IMR-90 (cell line): ENCODE data around the gene GYS1. TPM values are rescaled to one million over a fixed set of nuclear protein-coding genes. Genes with fewer than 3 reads are reported as not detected.

Source experiments
- ATAC-seq: fragments of 200-7000 bp; cut with Tn5 transposase; 2 replicates; pipeline ENCODE4 v1.9.1; 2020; ENCODE audit warnings: low read depth, mild to moderate bottlenecking, moderate library complexity
- BruUV-seq: library from RNA; stranded (reverse); fragments of 400-500 nt; replicated peaks from 2 replicates; lab custom pipeline; 2021; lab: Mats Ljungman, UMichigan
- CTCF ChIA-PET: fragments of 300-600 bp; formaldehyde crosslinking; extraction: SDS; loops from one replicate; lab custom pipeline; 2021; ENCODE audit warnings: antibody characterized with exemption; lab: Yijun Ruan, JAX
- POLR2A ChIA-PET: fragments of 300-600 bp; sonication (Branson Sonifier 250); formaldehyde crosslinking; loops from one replicate; lab custom pipeline; 2022; ENCODE audit warnings: antibody characterized with exemption; ENCODE audit not compliant: unreplicated experiment; lab: Charles Lee
- DNase-seq: peaks from one replicate; pipeline ENCODE4 v3.0.0; 2013
- H2AFZ ChIP-seq: replicated peaks from 2 replicates; pipeline ENCODE3; 2013; ENCODE audit warnings: low read length, mild to moderate bottlenecking; ENCODE audit not compliant: poor library complexity
- H2AK5ac ChIP-seq: 2 replicates; pipeline ENCODE4 v1.6.1; 2013; ENCODE audit warnings: low read depth, low read length, inconsistent platforms
- H2AK9ac ChIP-seq: replicated peaks from 2 replicates; pipeline ENCODE3; 2013; ENCODE audit warnings: mild to moderate bottlenecking, low read depth, low read length, moderate library complexity; ENCODE audit not compliant: poor library complexity
- H2BK120ac ChIP-seq: 2 replicates; pipeline ENCODE4 v1.6.1; 2013; ENCODE audit warnings: low read depth, low read length, inconsistent platforms
- H2BK15ac ChIP-seq: 3 replicates; pipeline ENCODE4 v1.6.1; 2013; ENCODE audit warnings: low read depth, low read length, inconsistent platforms
- H2BK20ac ChIP-seq: 2 replicates; pipeline ENCODE4 v1.6.1; 2013; ENCODE audit warnings: low read depth, mild to moderate bottlenecking, inconsistent platforms, low read length, moderate library complexity
- H2BK5ac ChIP-seq: 2 replicates; pipeline ENCODE4 v1.6.1; 2013; ENCODE audit warnings: mild to moderate bottlenecking, low read depth, low read length, inconsistent platforms; ENCODE audit not compliant: poor library complexity, severe bottlenecking
- H3K14ac ChIP-seq: replicated peaks from 2 replicates; pipeline ENCODE4 v1.6.1; 2013; ENCODE audit warnings: low read depth, low read length, inconsistent platforms
- H3K18ac ChIP-seq: 2 replicates; pipeline ENCODE4 v1.6.1; 2013; ENCODE audit warnings: low read depth, low read length, control low read depth
- H3K23ac ChIP-seq: 2 replicates; pipeline ENCODE4 v1.6.1; 2013; ENCODE audit warnings: low read depth, low read length, inconsistent platforms
- H3K27ac ChIP-seq: 2 replicates; pipeline ENCODE4 v1.5.1; 2013; ENCODE audit warnings: mild to moderate bottlenecking, control low read depth, low read length; ENCODE audit not compliant: insufficient read depth
- H3K27me3 ChIP-seq: 2 replicates; pipeline ENCODE4 v1.6.1; 2013; ENCODE audit warnings: low read length; ENCODE audit not compliant: control insufficient read depth, insufficient read depth
- H3K36me3 ChIP-seq: 2 replicates; pipeline ENCODE4 v1.6.1; 2013; ENCODE audit warnings: low read length, mixed read lengths; ENCODE audit not compliant: control insufficient read depth, insufficient read depth
- H3K4ac ChIP-seq: 2 replicates; pipeline ENCODE4 v1.6.1; 2013; ENCODE audit warnings: low read depth, low read length, inconsistent platforms
- H3K4me1 ChIP-seq: 2 replicates; pipeline ENCODE4 v1.6.1; 2013; ENCODE audit warnings: low read length, mixed read lengths; ENCODE audit not compliant: control insufficient read depth, insufficient read depth
- H3K4me2 ChIP-seq: 2 replicates; pipeline ENCODE4 v1.6.1; 2013; ENCODE audit warnings: low read depth, mild to moderate bottlenecking, control low read depth, low read length, moderate library complexity
- H3K4me3 ChIP-seq: 2 replicates; pipeline ENCODE4 v1.5.1; 2013; ENCODE audit warnings: low read depth, mild to moderate bottlenecking, control low read depth, low read length, moderate library complexity; ENCODE audit not compliant: insufficient read depth
- H3K56ac ChIP-seq: 2 replicates; pipeline ENCODE4 v1.6.1; 2013; ENCODE audit warnings: low read length, inconsistent platforms; ENCODE audit not compliant: insufficient read depth; ENCODE audit errors: extremely low read depth
- H3K79me1 ChIP-seq, 2 experiments: 2 replicates each; pipeline ENCODE4 v1.6.1; 2013; ENCODE audit warnings: low read length in 2 of 2, inconsistent platforms in 1 of 2, low read depth in 1 of 2
- H3K9ac ChIP-seq: 2 replicates; pipeline ENCODE4 v1.6.1; 2013; ENCODE audit warnings: low read depth, low read length, control low read depth
- H3K9me1 ChIP-seq: 2 replicates; pipeline ENCODE4 v1.6.1; 2013; ENCODE audit warnings: low read length, inconsistent platforms; ENCODE audit not compliant: insufficient read depth
- H3K9me3 ChIP-seq: 2 replicates; pipeline ENCODE4 v1.6.1; 2013; ENCODE audit warnings: low read length; ENCODE audit not compliant: control insufficient read depth, insufficient read depth
- H4K20me1 ChIP-seq: 2 replicates; pipeline ENCODE4 v1.6.1; 2013; ENCODE audit warnings: low read length, inconsistent platforms; ENCODE audit not compliant: insufficient read depth
- H4K5ac ChIP-seq: 2 replicates; pipeline ENCODE4 v1.6.1; 2013; ENCODE audit warnings: mild to moderate bottlenecking, low read depth, low read length, control low read depth
- H4K8ac ChIP-seq, 2 experiments: 2 replicates each; pipeline ENCODE4 v1.6.1; 2013; ENCODE audit warnings: low read depth in 2 of 2, low read length in 2 of 2, control low read depth in 1 of 2, inconsistent platforms in 1 of 2
- H4K91ac ChIP-seq: 2 replicates; pipeline ENCODE4 v1.6.1; 2013; ENCODE audit warnings: low read depth, low read length, inconsistent platforms; ENCODE audit not compliant: insufficient read depth
- BHLHE40 ChIP-seq: fragments of 150-350 bp; IDR thresholded peaks from 2 replicates; pipeline ENCODE4 v1.6.1; 2016; ENCODE audit warnings: mild to moderate bottlenecking, low read depth, low read length
- CEBPB ChIP-seq: IDR thresholded peaks from 2 replicates; pipeline ENCODE4 v1.6.1; 2012; ENCODE audit warnings: low read depth, low read length, improper control_type of control experiment
- CHD1 ChIP-seq: IDR thresholded peaks from 2 replicates; pipeline ENCODE4 v1.6.1; 2012; ENCODE audit warnings: low read depth, low read length, improper control_type of control experiment
- MAFK ChIP-seq: IDR thresholded peaks from 2 replicates; pipeline ENCODE4 v1.6.1; 2012; ENCODE audit warnings: low read depth, low read length, improper control_type of control experiment
- MAZ ChIP-seq: IDR thresholded peaks from 2 replicates; pipeline ENCODE4 v1.6.1; 2012; ENCODE audit warnings: low read depth, mild to moderate bottlenecking, low read length, improper control_type of control experiment, moderate library complexity, borderline replicate concordance
- MXI1 ChIP-seq: IDR thresholded peaks from 2 replicates; pipeline ENCODE4 v1.6.1; 2012; ENCODE audit warnings: low read depth, mild to moderate bottlenecking, low read length, moderate library complexity, borderline replicate concordance
- POLR2A ChIP-seq: IDR thresholded peaks from 2 replicates; pipeline ENCODE4 v1.6.1; 2012; ENCODE audit warnings: mild to moderate bottlenecking, low read depth, low read length
- RAD21 ChIP-seq: IDR thresholded peaks from 2 replicates; pipeline ENCODE4 v1.6.1; 2012; ENCODE audit warnings: low read length, improper control_type of control experiment
- RCOR1 ChIP-seq: IDR thresholded peaks from 2 replicates; pipeline ENCODE4 v1.6.1; 2012; ENCODE audit warnings: mild to moderate bottlenecking, low read length, improper control_type of control experiment; ENCODE audit not compliant: insufficient replicate concordance
- RFX5 ChIP-seq: IDR thresholded peaks from 2 replicates; pipeline ENCODE4 v1.8.0; 2012; ENCODE audit warnings: low read depth, mild to moderate bottlenecking, low read length, moderate library complexity
- WGBS, 2 experiments: methylation state at CpG; one replicate each; pipeline versions ENCODE4 v1.1.5 to v1.1.7; 2013; ENCODE audit warnings: missing lambda C conversion rate in 2 of 2; ENCODE audit not compliant: insufficient read length in 1 of 2; ENCODE audit errors: extremely low coverage in 2 of 2; 5-methylcytosine and 5-hydroxymethylcytosine counted together
- dilution Hi-C: fragments of 300-500 bp; cut with HindIII; formaldehyde crosslinking; loops from one replicate; pipeline ENCODE4 v1.14.3; 2018; ENCODE audit warnings: low sequenced_read_pairs; ENCODE audit not compliant: unreplicated experiment
- in situ Hi-C: fragments of 300-500 bp; cut with MboI; formaldehyde crosslinking; loops from 3 replicates; pipeline ENCODE4 v1.14.3; 2019; ENCODE audit warnings: low sequenced_read_pairs, inconsistent platforms, mixed read lengths
- intact Hi-C: fragments of 100-400 bp; cut with micrococcal nuclease; formaldehyde crosslinking; loops from 2 replicates; pipeline ENCODE4 v1.10.0; 2022
- polyA plus RNA-seq, 3 experiments: library from polyadenylated mRNA; depleted of rRNA; stranded (reverse); fragments of >200 nt; gene quantifications; 2 replicates each; pipeline ENCODE4 v1.2.3, GENCODE V29; 2012; ENCODE audit warnings: low replicate concordance in 1 of 3
- total RNA-seq: library from RNA; depleted of rRNA; stranded (reverse); fragments of >200 nt; gene quantifications from 2 replicates; pipeline ENCODE4 v1.2.3, GENCODE V29; 2012
- TF ChIP-seq, protein P1 (sequence below): fragments of 150-350 bp; IDR thresholded peaks from 2 replicates; pipeline ENCODE4 v1.6.1; 2017; ENCODE audit warnings: mild to moderate bottlenecking, antibody characterized with exemption, low read length, low read depth
- TF ChIP-seq, protein P2 (sequence below): conservative IDR thresholded peaks from 2 replicates; pipeline ENCODE4 v1.5.1; 2012; ENCODE audit warnings: mild to moderate bottlenecking, low read depth, low read length, improper control_type of control experiment
- TF ChIP-seq, protein P3 (sequence below): fragments of 150-350 bp; IDR thresholded peaks from 2 replicates; pipeline ENCODE4 v1.6.1; 2016; ENCODE audit warnings: low read depth, mild to moderate bottlenecking, low read length, moderate library complexity, borderline replicate concordance

The GYS1 gene
- total and polyA plus RNA-seq, 2 of the 4 experiments (the other 2 are of a cell fraction), result 38.7 to 72.2 TPM

DNA sequence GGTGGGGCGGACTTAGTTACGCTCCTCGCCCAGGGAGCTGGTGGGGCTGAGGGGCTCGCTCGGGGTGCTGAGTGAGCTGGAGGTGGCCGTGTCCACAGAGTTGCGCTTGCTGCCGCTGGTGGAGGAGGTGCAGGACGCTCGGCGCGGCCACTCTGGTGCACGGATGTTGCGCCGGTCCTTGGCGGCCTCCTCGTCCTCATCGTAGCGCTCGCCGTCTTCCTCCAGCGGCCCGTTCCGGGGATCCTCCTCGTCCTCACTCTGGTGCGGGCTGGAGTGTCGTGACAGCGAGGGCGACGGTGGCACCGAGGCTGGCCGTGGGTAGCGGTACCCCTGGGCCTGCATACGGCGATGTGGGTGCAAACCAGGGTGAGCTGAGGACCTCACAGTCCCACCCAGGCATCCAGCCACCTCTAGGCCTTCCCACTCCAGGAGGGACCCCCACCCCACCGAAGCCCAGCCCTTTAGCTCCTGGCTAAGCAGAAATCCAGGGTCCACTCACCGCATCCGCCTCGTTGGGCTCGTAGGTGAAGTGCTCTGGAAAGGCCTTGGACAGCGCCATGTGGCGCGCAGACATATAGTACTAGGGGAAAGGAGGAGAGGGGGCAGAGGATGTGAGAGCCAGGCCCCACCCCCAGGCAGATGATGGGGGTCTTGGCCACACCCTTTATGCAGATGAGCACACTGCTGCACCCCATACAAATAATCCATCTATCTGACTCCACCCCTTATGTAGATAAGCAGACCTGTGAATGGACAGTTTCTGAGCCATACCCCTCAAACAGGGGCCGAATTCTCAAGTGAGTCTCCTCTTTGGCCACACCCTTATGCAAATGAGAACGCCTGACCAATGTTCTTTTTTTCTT, 23.6 kb downstream of the GYS1 start:
- intact Hi-C loops, result loop anchor here (2.0 to 10.0 kb wide), 2 partner anchors 175 to 325 kb away; partner anchors contain the start of gene CA11
- CTCF ChIA-PET, result no interaction called here
- no peak overlapping the region for H3K27ac ChIP-seq

More for the DNA sequence above, 23.6 kb downstream of the GYS1 start:
- Histone ChIP-seq H3K4me1 (peaks cover 2% of the 10 kb centered on the region), H3K27me3 (no peaks in the 10 kb centered on the region), H3K4ac (no peak overlapping the region), H3K18ac (no peak overlapping the region), H3K23ac (no peak overlapping the region), H3K79me1 (peaks cover 0 to 40% of the 10 kb centered on the region in 2 experiments; a peak in 3 of 4 replicates), H2BK20ac (no peak overlapping the region), H3K56ac (no peak overlapping the region), H2BK5ac (no peak overlapping the region), H2AFZ (no peak overlapping the region), H3K14ac (no peak overlapping the region), H4K91ac (no peak overlapping the region), H3K9me3 (no peaks in the 10 kb centered on the region), H3K9ac (no peak overlapping the region), H2AK5ac (no peak overlapping the region), H3K9me1 (peaks cover 8% of the 10 kb centered on the region), H4K8ac (no peak overlapping the region), H3K36me3 (peaks cover 40% of the 10 kb centered on the region), H4K20me1 (peaks cover 45% of the 10 kb centered on the region), H2BK120ac (no peak overlapping the region), H3K4me3 (no peak overlapping the region), H2AK9ac (no peak overlapping the region), H3K4me2 (no peak overlapping the region), H2BK15ac (no peak overlapping the region), H4K5ac (no peak overlapping the region)
- TF ChIP-seq RAD21 (no peak), RFX5 (no peak), MAFK (no peak), MAZ (no peak), BHLHE40 (no peak), POLR2A (no peak), RCOR1 (no peak), MXI1 (no peak), CEBPB (no peak), CHD1 (no peak)
- TF ChIP-seq, protein P1, sequence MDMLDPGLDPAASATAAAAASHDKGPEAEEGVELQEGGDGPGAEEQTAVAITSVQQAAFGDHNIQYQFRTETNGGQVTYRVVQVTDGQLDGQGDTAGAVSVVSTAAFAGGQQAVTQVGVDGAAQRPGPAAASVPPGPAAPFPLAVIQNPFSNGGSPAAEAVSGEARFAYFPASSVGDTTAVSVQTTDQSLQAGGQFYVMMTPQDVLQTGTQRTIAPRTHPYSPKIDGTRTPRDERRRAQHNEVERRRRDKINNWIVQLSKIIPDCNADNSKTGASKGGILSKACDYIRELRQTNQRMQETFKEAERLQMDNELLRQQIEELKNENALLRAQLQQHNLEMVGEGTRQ, result no peak
- TF ChIP-seq, protein P2, sequence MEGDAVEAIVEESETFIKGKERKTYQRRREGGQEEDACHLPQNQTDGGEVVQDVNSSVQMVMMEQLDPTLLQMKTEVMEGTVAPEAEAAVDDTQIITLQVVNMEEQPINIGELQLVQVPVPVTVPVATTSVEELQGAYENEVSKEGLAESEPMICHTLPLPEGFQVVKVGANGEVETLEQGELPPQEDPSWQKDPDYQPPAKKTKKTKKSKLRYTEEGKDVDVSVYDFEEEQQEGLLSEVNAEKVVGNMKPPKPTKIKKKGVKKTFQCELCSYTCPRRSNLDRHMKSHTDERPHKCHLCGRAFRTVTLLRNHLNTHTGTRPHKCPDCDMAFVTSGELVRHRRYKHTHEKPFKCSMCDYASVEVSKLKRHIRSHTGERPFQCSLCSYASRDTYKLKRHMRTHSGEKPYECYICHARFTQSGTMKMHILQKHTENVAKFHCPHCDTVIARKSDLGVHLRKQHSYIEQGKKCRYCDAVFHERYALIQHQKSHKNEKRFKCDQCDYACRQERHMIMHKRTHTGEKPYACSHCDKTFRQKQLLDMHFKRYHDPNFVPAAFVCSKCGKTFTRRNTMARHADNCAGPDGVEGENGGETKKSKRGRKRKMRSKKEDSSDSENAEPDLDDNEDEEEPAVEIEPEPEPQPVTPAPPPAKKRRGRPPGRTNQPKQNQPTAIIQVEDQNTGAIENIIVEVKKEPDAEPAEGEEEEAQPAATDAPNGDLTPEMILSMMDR, result no peak
- TF ChIP-seq, protein P3, sequence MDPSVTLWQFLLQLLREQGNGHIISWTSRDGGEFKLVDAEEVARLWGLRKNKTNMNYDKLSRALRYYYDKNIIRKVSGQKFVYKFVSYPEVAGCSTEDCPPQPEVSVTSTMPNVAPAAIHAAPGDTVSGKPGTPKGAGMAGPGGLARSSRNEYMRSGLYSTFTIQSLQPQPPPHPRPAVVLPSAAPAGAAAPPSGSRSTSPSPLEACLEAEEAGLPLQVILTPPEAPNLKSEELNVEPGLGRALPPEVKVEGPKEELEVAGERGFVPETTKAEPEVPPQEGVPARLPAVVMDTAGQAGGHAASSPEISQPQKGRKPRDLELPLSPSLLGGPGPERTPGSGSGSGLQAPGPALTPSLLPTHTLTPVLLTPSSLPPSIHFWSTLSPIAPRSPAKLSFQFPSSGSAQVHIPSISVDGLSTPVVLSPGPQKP, result no peak
- in situ Hi-C loops, result loop anchor here (5.0 to 10.0 kb wide), 2 partner anchors 177 to 325 kb away; partner anchors contain the start of gene CA11
- POLR2A ChIA-PET, result no interaction called here
- DNase-seq (no peak), ATAC-seq (no peak)
- dilution Hi-C loops, result no loop called here
- WGBS, 2 experiments, result 97% methylated on average over 28 of the region's 45 CpGs; no CpG with 5 or more reads in 1 of the 2 experiments
- BruUV-seq, result no TSS peak
